Breast epithelium (tissue), 4 donors: ENCODE measurements around the gene ZNF566. TPM values are rescaled to one million over a fixed set of nuclear protein-coding genes. Genes with fewer than 3 reads are reported as not detected.
A peak's percentile ranks its signal among the peaks of the same experiment; 100 is the strongest.

ENCODE experiments used
- DNase-seq, 2 donors: peaks; one replicate each; pipeline ENCODE4 v3.0.0-alpha.2; 2019; ENCODE audit warnings: low spot score in 2 of 2
- H3K27ac ChIP-seq, 2 donors: fragments of 200-600 bp; sonication (generic) in 1 of 2; one replicate each; pipeline ENCODE4 v1.5.1; 2016 to 2019; ENCODE audit warnings: mild to moderate bottlenecking in 1 of 2
- H3K27me3 ChIP-seq, 2 donors: fragments of 200-600 bp; sonication (generic) in 1 of 2; one replicate each; pipeline versions ENCODE4 v1.5.1 to v1.6.0; 2017 to 2019; ENCODE audit warnings: control low read depth in 1 of 2, mild to moderate bottlenecking in 1 of 2
- H3K36me3 ChIP-seq: fragments of 200-600 bp; one replicate; pipeline ENCODE4 v1.5.1; 2019
- H3K4me1 ChIP-seq, 2 donors: fragments of 200-600 bp; sonication (generic); one replicate each; pipeline ENCODE4 v1.5.1; 2016 to 2019; ENCODE audit warnings: control low read depth in 1 of 2
- H3K4me3 ChIP-seq, 3 donors: fragments of 200-600 bp; sonication (generic); 1 replicate in 2 of 3; 2 replicates in 1 of 3; pipeline ENCODE4 v1.5.1; 2016 to 2019; ENCODE audit warnings: mild to moderate bottlenecking in 3 of 3, moderate library complexity in 2 of 3
- H3K9me3 ChIP-seq, 2 donors: fragments of 200-600 bp; sonication (generic) in 1 of 2; one replicate each; pipeline ENCODE4 v1.5.1; 2016 to 2019; ENCODE audit warnings: control low read depth in 1 of 2
- CTCF ChIP-seq, 3 donors: fragments of 450-650 bp; IDR thresholded peaks; one replicate each; pipeline ENCODE4 v1.5.1; 2016 to 2017; ENCODE audit warnings: antibody characterized with exemption in 3 of 3, mild to moderate bottlenecking in 3 of 3, moderate library complexity in 3 of 3
- POLR2A ChIP-seq: fragments of 450-650 bp; IDR thresholded peaks from one replicate; pipeline ENCODE4 v1.6.1; 2016; ENCODE audit warnings: antibody characterized with exemption, mild to moderate bottlenecking, moderate library complexity
- POLR2AphosphoS5 ChIP-seq, 3 donors: sonication (generic); formaldehyde crosslinking; IDR thresholded peaks; one replicate each; pipeline ENCODE4 v1.6.1; 2017; ENCODE audit warnings: antibody characterized with exemption in 3 of 3
- intact Hi-C: fragments of 100-400 bp; cut with DNase I; formaldehyde crosslinking; loops from one replicate; pipeline ENCODE4 v1.15.1; 2023; ENCODE audit warnings: low total_unique reads
- total RNA-seq, 3 donors: library from RNA; depleted of rRNA; stranded (reverse); fragments of >200 nt; gene quantifications; one replicate each; pipeline ENCODE4 v1.1.0, GENCODE V29; 2016

ZNF566 gene
- total RNA-seq, 3 donors from 2014 or later = 10.2 to 14.7 (median 11.4) TPM

GRCh38 chr19:36421749-36422481, 67.4 kb downstream of the ZNF566 start:
- intact Hi-C loops = no loop called here
- no peak for DNase-seq
- Histone ChIP-seq H3K36me3 (no peaks in the 10 kb centered on the region), H3K4me3 (peak overlapping the region; percentile 34 to 67 (median 55)), H3K9me3 (peaks cover 0 to 3% of the 10 kb centered on the region in 2 donors), H3K27ac (no peak overlapping the region), H3K4me1 (peaks cover 0 to 8% of the 10 kb centered on the region in 2 donors), H3K27me3 (no peaks in the 10 kb centered on the region)
- no peak for TF ChIP-seq POLR2A
- TF ChIP-seq POLR2AphosphoS5 (IDR thresholded peaks at IDR 0.05) = no peak
- no peak for TF ChIP-seq CTCF (IDR thresholded peaks at IDR 0.05)

GRCh38 chr19:36420961-36421748, 68.2 kb downstream of the ZNF566 start:
- H3K9me3 ChIP-seq = peaks cover 0 to under 1% of the 10 kb centered on the region in 2 donors
- peak in 1 of 2 donors; percentile 51 for DNase-seq
- no peaks in the 10 kb centered on the region for H3K27me3 ChIP-seq
- H3K4me3 ChIP-seq = peak overlapping the region; percentile 34 to 67 (median 55)
- H3K27ac ChIP-seq = no peak overlapping the region
- H3K36me3 ChIP-seq = no peaks in the 10 kb centered on the region
- intact Hi-C loops = no loop called here
- H3K4me1 ChIP-seq = peaks cover 0 to 8% of the 10 kb centered on the region in 2 donors
- no peak for TF ChIP-seq POLR2AphosphoS5 (IDR thresholded peaks at IDR 0.05)
- no peak for TF ChIP-seq POLR2A
- no peak for TF ChIP-seq CTCF (IDR thresholded peaks at IDR 0.05)

- H3K4me3 ChIP-seq = peak within 1 kb of the TSS; percentile 71 to 81 (median 73)
- H3K9me3 ChIP-seq = peaks cover 0 to 11% of the 10 kb centered on the region in 2 donors
- TF ChIP-seq CTCF (IDR thresholded peaks at IDR 0.05) (no peak), POLR2A (no peak), POLR2AphosphoS5 (IDR thresholded peaks at IDR 0.05) (peak; percentile 24 to 61 (median 26))
- no peaks in the 10 kb centered on the region for H3K36me3 ChIP-seq
- H3K27me3 ChIP-seq = no peaks in the 10 kb centered on the region
- peaks cover 0 to 8% of the 10 kb centered on the region in 2 donors for H3K4me1 ChIP-seq
- DNase-seq = peak; percentile 31 to 68
- H3K27ac ChIP-seq = peak within 1 kb of the TSS; percentile 86 to 93
- intact Hi-C loops = no loop called here
Measured at GRCh38 chr19:36418287-36419001, 70.9 kb downstream of the ZNF566 start, which contains the start of gene ZFP82. Gene ZFP82, minus strand, starts transcription at chr19:36418644. Its CDS starts 8,855 bp downstream, at chr19:36409789.

GRCh38 chr19:36417752-36418286, 71.5 kb downstream of the ZNF566 start:
- DNase-seq = no peak
- peak overlapping the region; percentile 86 to 93 for H3K27ac ChIP-seq
- H3K36me3 ChIP-seq = no peaks in the 10 kb centered on the region
- H3K9me3 ChIP-seq = peaks cover 0 to 11% of the 10 kb centered on the region in 2 donors
- H3K4me3 ChIP-seq = peak overlapping the region; percentile 71 to 81 (median 73)
- peaks cover 0 to 8% of the 10 kb centered on the region in 2 donors for H3K4me1 ChIP-seq
- intact Hi-C loops = no loop called here
- TF ChIP-seq CTCF (IDR thresholded peaks at IDR 0.05) (no peak), POLR2A (no peak), POLR2AphosphoS5 (IDR thresholded peaks at IDR 0.05) (no peak)
- H3K27me3 ChIP-seq = no peaks in the 10 kb centered on the region
